ENCODE results near the gene SHB.
"Not testable (repeated sequence)": the region's sequence is repeated elsewhere in the genome, so short reads cannot be mapped to it uniquely, and the experiment has no call there.

SHB gene

GRCh38 chr9:37909836-37910235, 159.2 kb downstream of the SHB start:
- in situ Hi-C loops (cut with MboI; ENCODE audit: low sequenced_read_pairs): not testable (repeated sequence)

GRCh38 chr9:37909326-37909725, 159.7 kb downstream of the SHB start:
- in situ Hi-C loops (cut with MboI; ENCODE audit: low sequenced_read_pairs): no loop called here

GRCh38 chr9:37908698-37909186, 160.3 kb downstream of the SHB start:
- in situ Hi-C loops (cut with MboI; ENCODE audit: low sequenced_read_pairs): no loop called here

- in situ Hi-C loops (cut with MboI; ENCODE audit: low sequenced_read_pairs): no loop called here
These were observed 160.7 kb downstream of the SHB start for GRCh38 chr9:37908283-37908682.

GRCh38 chr9:37906312-37907239, 162.5 kb downstream of the SHB start:
- in situ Hi-C loops (cut with MboI; ENCODE audit: low sequenced_read_pairs): no loop called here

GRCh38 chr9:37905776-37906175, 163.3 kb downstream of the SHB start:
- in situ Hi-C loops (cut with MboI; ENCODE audit: low sequenced_read_pairs): no loop called here

GRCh38 chr9:37905131-37905505, 163.9 kb downstream of the SHB start:
- in situ Hi-C loops (cut with MboI; ENCODE audit: low sequenced_read_pairs): no loop called here

- in situ Hi-C loops (cut with MboI; ENCODE audit: low sequenced_read_pairs): no loop called here
These were observed 164.4 kb downstream of the SHB start for GRCh38 chr9:37904445-37905130.

- in situ Hi-C loops (cut with MboI; ENCODE audit: low sequenced_read_pairs): no loop called here
These were observed 165.2 kb downstream of the SHB start, which contains the start of gene SLC25A51 for GRCh38 chr9:37903647-37904444. Gene SLC25A51, minus strand, starts transcription at chr9:37904127. Its CDS starts 15,577 bp downstream, at chr9:37888550.

GRCh38 chr9:37902796-37903646, 166.0 kb downstream of the SHB start:
- in situ Hi-C loops (cut with MboI; ENCODE audit: low sequenced_read_pairs): no loop called here

- in situ Hi-C loops (cut with MboI; ENCODE audit: low sequenced_read_pairs): no loop called here
These were observed 166.9 kb downstream of the SHB start for GRCh38 chr9:37902131-37902530.

GRCh38 chr9:37899041-37899440, 170.0 kb downstream of the SHB start:
- in situ Hi-C loops (cut with MboI; ENCODE audit: low sequenced_read_pairs): no loop called here

- in situ Hi-C loops (cut with MboI; ENCODE audit: low sequenced_read_pairs): no loop called here
These were observed 171.4 kb downstream of the SHB start for GRCh38 chr9:37897665-37898064.

GRCh38 chr9:37892063-37892462, 177.0 kb downstream of the SHB start:
- in situ Hi-C loops (cut with MboI; ENCODE audit: low sequenced_read_pairs): no loop called here

GRCh38 chr9:37891042-37891441, 178.0 kb downstream of the SHB start:
- in situ Hi-C loops (cut with MboI; ENCODE audit: low sequenced_read_pairs): not testable (repeated sequence)

GRCh38 chr9:37889536-37889935, 179.5 kb downstream of the SHB start:
- in situ Hi-C loops (cut with MboI; ENCODE audit: low sequenced_read_pairs): no loop called here

- in situ Hi-C loops (cut with MboI; ENCODE audit: low sequenced_read_pairs): not testable (repeated sequence)
These were observed 180.9 kb downstream of the SHB start for GRCh38 chr9:37887977-37888583.

GRCh38 chr9:37880916-37881479, 188.0 kb downstream of the SHB start:
- in situ Hi-C loops (cut with MboI; ENCODE audit: low sequenced_read_pairs): no loop called here

- in situ Hi-C loops (cut with MboI; ENCODE audit: low sequenced_read_pairs): no loop called here
These were observed 192.7 kb downstream of the SHB start for GRCh38 chr9:37876376-37876775.
